ENCODE results near the gene NT5M.

DNA sequence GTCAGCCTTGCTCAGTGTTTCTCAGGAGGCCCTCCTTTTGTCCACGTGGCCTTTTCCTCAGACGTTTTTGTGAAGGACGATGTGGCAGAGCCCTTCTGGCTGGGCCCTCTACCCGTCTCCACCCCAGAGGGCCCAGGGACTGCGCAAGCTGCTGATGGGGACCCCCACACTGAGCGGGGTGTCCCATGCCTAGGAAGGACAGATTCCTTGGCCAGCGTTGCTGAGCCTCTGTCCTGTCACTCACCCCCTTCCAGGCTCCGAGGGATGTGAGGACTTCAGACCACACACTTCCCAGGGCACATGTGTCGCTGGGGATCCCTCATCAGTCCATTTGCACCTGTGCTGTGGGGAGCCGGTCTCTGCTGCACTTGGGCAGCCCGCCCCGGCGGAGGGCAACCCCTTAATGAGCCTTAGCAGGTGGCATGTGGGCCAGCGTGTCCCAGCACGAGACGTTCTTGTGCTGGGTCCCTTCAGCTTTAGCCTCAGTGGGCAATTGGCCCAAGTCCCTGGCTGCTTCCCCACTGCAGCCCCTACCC is 48.3 kb downstream of the NT5M start:
- TF ChIP-seq, protein P1, sequence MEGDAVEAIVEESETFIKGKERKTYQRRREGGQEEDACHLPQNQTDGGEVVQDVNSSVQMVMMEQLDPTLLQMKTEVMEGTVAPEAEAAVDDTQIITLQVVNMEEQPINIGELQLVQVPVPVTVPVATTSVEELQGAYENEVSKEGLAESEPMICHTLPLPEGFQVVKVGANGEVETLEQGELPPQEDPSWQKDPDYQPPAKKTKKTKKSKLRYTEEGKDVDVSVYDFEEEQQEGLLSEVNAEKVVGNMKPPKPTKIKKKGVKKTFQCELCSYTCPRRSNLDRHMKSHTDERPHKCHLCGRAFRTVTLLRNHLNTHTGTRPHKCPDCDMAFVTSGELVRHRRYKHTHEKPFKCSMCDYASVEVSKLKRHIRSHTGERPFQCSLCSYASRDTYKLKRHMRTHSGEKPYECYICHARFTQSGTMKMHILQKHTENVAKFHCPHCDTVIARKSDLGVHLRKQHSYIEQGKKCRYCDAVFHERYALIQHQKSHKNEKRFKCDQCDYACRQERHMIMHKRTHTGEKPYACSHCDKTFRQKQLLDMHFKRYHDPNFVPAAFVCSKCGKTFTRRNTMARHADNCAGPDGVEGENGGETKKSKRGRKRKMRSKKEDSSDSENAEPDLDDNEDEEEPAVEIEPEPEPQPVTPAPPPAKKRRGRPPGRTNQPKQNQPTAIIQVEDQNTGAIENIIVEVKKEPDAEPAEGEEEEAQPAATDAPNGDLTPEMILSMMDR (IDR thresholded peaks at IDR 0.05): no peak
- no peak for TF ChIP-seq POLR2A (IDR thresholded peaks at IDR 0.05)
